K562 (cell line): ENCODE data around the gene CXCL1. TPM values are rescaled to one million over a fixed set of nuclear protein-coding genes. Genes with fewer than 3 reads are reported as not detected.

ENCODE experiments used
- ATAC-seq: fragments of 200-7000 bp; cut with Tn5 transposase; 3 replicates; pipeline ENCODE4 v1.9.1; 2020; ENCODE audit warnings: moderate library complexity
- BruUV-seq: library from RNA; stranded (reverse); fragments of 400-500 nt; replicated peaks from 2 replicates; lab custom pipeline; 2021; lab: Mats Ljungman, UMichigan
- CTCF ChIA-PET: fragments of 300-600 bp; formaldehyde crosslinking; extraction: SDS; loops from one replicate; lab custom pipeline; 2021; ENCODE audit warnings: low intra/inter-chr PET ratio; lab: Yijun Ruan, JAX
- POLR2A ChIA-PET: fragments of 300-600, 350-650 bp; sonication (Branson Sonifier 250); formaldehyde crosslinking; extraction: SDS; loops from one replicate; lab custom pipeline; 2021; ENCODE audit warnings: antibody characterized with exemption, inconsistent platforms; lab: Yijun Ruan, JAX
- DNase-seq, 4 experiments: peaks; one replicate each; pipeline versions ENCODE4 v3.0.0 to v3.0.0-alpha.2; 2011 to 2018; ENCODE audit warnings: low spot score in 3 of 4, mixed read lengths in 3 of 4; ENCODE audit errors: extremely low read depth in 1 of 4
- FAIRE-seq: peaks from 2 replicates; lab custom pipeline; 2011; peaks lifted over from hg19 to GRCh38; lab: Jason Lieb, UNC
- H2AFZ ChIP-seq: 2 replicates; pipeline ENCODE4 v1.6.0; 2011; ENCODE audit warnings: low read depth, low read length, control low read depth, inconsistent platforms
- H3K27ac ChIP-seq: fragments of 200-600 bp; 3 replicates; pipeline ENCODE4 v1.8.0; 2011; ENCODE audit warnings: low read depth, mild to moderate bottlenecking, control low read depth, inconsistent platforms, low read length, moderate library complexity, mixed read lengths; ENCODE audit errors: extremely low read depth
- H3K27me3 ChIP-seq, 2 experiments: fragments of 300-600 bp in 1 of 2; 2 replicates in 1 of 2; 3 replicates in 1 of 2; pipeline versions ENCODE4 v1.6.0 to v1.8.0; 2011; ENCODE audit warnings: inconsistent platforms in 2 of 2, low read length in 2 of 2, mild to moderate bottlenecking in 1 of 2, mixed read lengths in 1 of 2, moderate library complexity in 1 of 2; ENCODE audit not compliant: control insufficient read depth in 2 of 2, insufficient read depth in 2 of 2
- H3K36me3 ChIP-seq: fragments of 300-600 bp; 3 replicates; pipeline ENCODE4 v1.8.0; 2011; ENCODE audit warnings: mild to moderate bottlenecking, low read length, inconsistent platforms; ENCODE audit not compliant: control insufficient read depth, insufficient read depth
- H3K4me1 ChIP-seq, 2 experiments: fragments of 200-600 bp in 1 of 2; replicated peaks in 1 of 2; 2 replicates in 1 of 2; 3 replicates in 1 of 2; pipeline versions ENCODE4 v1.5.1 to v1.8.0; 2011; ENCODE audit warnings: inconsistent platforms in 2 of 2, low read length in 2 of 2, mild to moderate bottlenecking in 1 of 2, mixed read lengths in 1 of 2, moderate library complexity in 1 of 2; ENCODE audit not compliant: control insufficient read depth in 2 of 2, insufficient read depth in 2 of 2
- H3K4me2 ChIP-seq: 2 replicates; pipeline ENCODE4 v1.6.1; 2011; ENCODE audit warnings: low read length, control low read depth, inconsistent platforms, mixed read lengths; ENCODE audit not compliant: insufficient read depth
- H3K4me3 ChIP-seq: fragments of 200-600 bp; sonication (generic), shearing (Covaris generic); 2 replicates; pipeline ENCODE4 v1.5.1; 2016; ENCODE audit warnings: control low read depth, inconsistent platforms
- H3K79me2 ChIP-seq: fragments of 200-600 bp; 3 replicates; pipeline ENCODE4 v1.8.0; 2011; ENCODE audit warnings: low read length, inconsistent platforms; ENCODE audit not compliant: control insufficient read depth, insufficient read depth
- H3K9ac ChIP-seq, 2 experiments: 2 replicates each; pipeline versions ENCODE4 v1.6.0 to v1.6.1; 2011; ENCODE audit warnings: low read depth in 2 of 2, low read length in 2 of 2, control low read depth in 1 of 2, inconsistent platforms in 1 of 2, mild to moderate bottlenecking in 1 of 2, mixed read lengths in 1 of 2; ENCODE audit not compliant: insufficient read depth in 1 of 2
- H3K9me1 ChIP-seq: one replicate; pipeline ENCODE4 v1.6.0; 2011; ENCODE audit warnings: inconsistent platforms, mild to moderate bottlenecking, low read length, moderate library complexity; ENCODE audit not compliant: control insufficient read depth, insufficient read depth
- H3K9me3 ChIP-seq: replicated peaks from 2 replicates; pipeline ENCODE4 v1.5.1; 2011; ENCODE audit warnings: low read depth, low read length, inconsistent platforms; ENCODE audit not compliant: control insufficient read depth, insufficient read depth
- H4K20me1 ChIP-seq: replicated peaks from 2 replicates; pipeline ENCODE4 v1.6.1; 2011; ENCODE audit warnings: low read length, inconsistent platforms, mixed read lengths; ENCODE audit not compliant: control insufficient read depth, insufficient read depth
- CREBBP ChIP-seq: IDR thresholded peaks from one replicate; pipeline ENCODE4 v1.6.1; 2012; ENCODE audit warnings: low read depth, mild to moderate bottlenecking, control low read depth, inconsistent platforms, low read length
- DEAF1 ChIP-seq: fragments of 450-650 bp; formaldehyde crosslinking; IDR thresholded peaks from 2 replicates; pipeline ENCODE4 v1.4.0; 2020; ENCODE audit warnings: mild to moderate bottlenecking, moderate library complexity
- ETV6 ChIP-seq, 3 experiments: fragments of 150-350 bp in 1 of 3; sonication (generic) in 1 of 3; formaldehyde crosslinking in 1 of 3; IDR thresholded peaks; 2 replicates each; pipeline versions ENCODE4 v1.6.1 to v1.8.0; 2014 to 2022; ENCODE audit warnings: borderline replicate concordance in 2 of 3, low read depth in 2 of 3, antibody characterized with exemption in 1 of 3, low read length in 1 of 3, mild to moderate bottlenecking in 1 of 3, missing genetic modification reagents in 1 of 3
- EZH2 ChIP-seq: IDR thresholded peaks from 2 replicates; pipeline ENCODE4 v1.6.1; 2012; ENCODE audit warnings: low read depth, mild to moderate bottlenecking, inconsistent platforms, low read length, borderline replicate concordance
- MCM2 ChIP-seq: fragments of 450-650 bp; IDR thresholded peaks from 2 replicates; pipeline ENCODE4 v1.6.1; 2017; ENCODE audit warnings: low read depth, mild to moderate bottlenecking
- PRMT5 ChIP-seq: sonication (generic); formaldehyde crosslinking; IDR thresholded peaks from 2 replicates; pipeline ENCODE4 v1.5.0; 2020; ENCODE audit warnings: missing genetic modification reagents
- RNF219 ChIP-seq: fragments of 250-450 bp; sonication (Bioruptor Pico); IDR thresholded peaks from 2 replicates; pipeline ENCODE4 v1.5.0; 2022; ENCODE audit warnings: mild to moderate bottlenecking
- TSHZ1 ChIP-seq: fragments of 250-450 bp; sonication (Bioruptor Pico); IDR thresholded peaks from 2 replicates; pipeline ENCODE4 v1.4.0; 2020; ENCODE audit warnings: mild to moderate bottlenecking, moderate library complexity
- ZBTB7A ChIP-seq: IDR thresholded peaks from 2 replicates; pipeline ENCODE4 v1.6.1; 2011; ENCODE audit warnings: low read depth, mild to moderate bottlenecking, low read length, moderate library complexity, borderline replicate concordance; ENCODE audit not compliant: control insufficient read depth
- ZNF121 ChIP-seq: sonication (generic); formaldehyde crosslinking; conservative IDR thresholded peaks from 2 replicates; pipeline ENCODE4 v1.8.0; 2022; ENCODE audit warnings: missing genetic modification reagents
- ZNF395 ChIP-seq: fragments of 200-800 bp; sonication (Bioruptor generic); IDR thresholded peaks from 2 replicates; pipeline ENCODE4 v1.6.1; 2017; ENCODE audit warnings: missing genetic modification characterization, missing compliant biosample characterization
- WGBS: fragments of 100-300 bp; shearing (Covaris generic); methylation state at CpG from one replicate; pipeline ENCODE4 v1.1.6; 2016; ENCODE audit warnings: low coverage, mixed read lengths; ENCODE audit not compliant: insufficient coverage; ENCODE audit errors: missing lambda C conversion rate; 5-methylcytosine and 5-hydroxymethylcytosine counted together
- in situ Hi-C: fragments of 300-500 bp; cut with MboI; formaldehyde crosslinking; loops from 4 replicates; pipeline ENCODE4 v1.15.0; 2018; ENCODE audit warnings: inconsistent platforms, mixed read lengths
- intact Hi-C: fragments of 100-400 bp; cut with micrococcal nuclease; formaldehyde crosslinking; loops from 2 replicates; pipeline ENCODE4 v1.14.2; 2022
- polyA plus RNA-seq, 8 experiments: library from polyadenylated mRNA; depleted of rRNA in 4 of 8; stranded (reverse) in 5 of 8; unstranded in 3 of 8; fragments of >200 nt; fragmentation: Nextera tagmentation in 2 of 8; fragmentation: Illumina TruSeq in 1 of 8; extraction: Ambion mirVana in 2 of 8; extraction: Trizol in 1 of 8; gene quantifications; 2 replicates each; pipeline versions ENCODE4 v1.2.1 to v1.2.3, GENCODE V29; 2011 to 2014; ENCODE audit warnings: inconsistent platforms in 1 of 8, missing spikeins in 1 of 8
- total RNA-seq, 7 experiments: library from RNA; depleted of rRNA in 6 of 7; stranded (reverse); fragments of >200 nt in 6 of 7; fragmentation: Illumina TruSeq in 2 of 7; extraction: Trizol in 2 of 7; gene quantifications; 2 replicates each; pipeline versions ENCODE4 v1.2.1 to v1.2.3, GENCODE V29; 2011 to 2021; ENCODE audit warnings: low replicate concordance in 1 of 7

CXCL1 gene
- total and polyA plus RNA-seq, 9 of the 15 experiments (the other 6 are each of a cell fraction or from before 2014, with no cell fraction given): 0.07 to 2.2 (median 0.32) TPM; not detected in 3

- no peaks in the 10 kb centered on the region for H3K9me3 ChIP-seq
- no peak overlapping the region for H2AFZ ChIP-seq
- H3K4me1 ChIP-seq: no peaks in the 10 kb centered on the region
- no peaks in the 10 kb centered on the region for H3K9me1 ChIP-seq
- intact Hi-C loops (no loop called here), in situ Hi-C loops (no loop called here)
- H3K4me2 ChIP-seq: no peak overlapping the region
- no peak overlapping the region for H3K9ac ChIP-seq
- no peaks in the 10 kb centered on the region for H4K20me1 ChIP-seq
- WGBS: 23% methylated on average over 3 of the region's 3 CpGs
- no peaks in the 10 kb centered on the region for H3K27me3 ChIP-seq
- POLR2A ChIA-PET: no interaction called here
- ATAC-seq: no peak
- CTCF ChIA-PET: interaction anchor here (0.6 kb wide), 1 partner anchor 25 kb away, joined by 4 read pairs; no protein-coding TSS in a partner anchor
- BruUV-seq: no TSS peak
- H3K79me2 ChIP-seq: no peaks in the 10 kb centered on the region
- no peak overlapping the region for H3K4me3 ChIP-seq
- no peaks in the 10 kb centered on the region for H3K36me3 ChIP-seq
- no peak for DNase-seq
- TF ChIP-seq EZH2 (no peak), CREBBP (no peak), PRMT5 (CRISPR knock-in tag) (no peak), TSHZ1 (CRISPR knock-in tag) (no peak), ETV6 (IDR thresholded peaks at IDR 0.05; ENCODE audit: borderline replicate concordance in 1 of 2, low read depth in 2 of 2, low read length in 1 of 2) (no peak), ETV6 (CRISPR knock-in tag; IDR thresholded peaks at IDR 0.05; ENCODE audit: borderline replicate concordance) (no peak), MCM2 (no peak), ZBTB7A (no peak), RNF219 (CRISPR knock-in tag) (no peak), ZNF395 (CRISPR knock-in tag) (no peak), ZNF121 (CRISPR knock-in tag) (no peak), DEAF1 (CRISPR knock-in tag) (no peak)
- no peak overlapping the region for H3K27ac ChIP-seq
- no peak for FAIRE-seq
These were observed 23.8 kb downstream of the CXCL1 start for GRCh38 chr4:73892966-73893365.
